GM12864 (cell line): ENCODE results near the gene COX7A2.

Experiments
- DNase-seq: peaks from one replicate; pipeline ENCODE4 v3.0.0-alpha.2; 2011; ENCODE audit warnings: low read depth
- H3K4me3 ChIP-seq: 2 replicates; pipeline ENCODE4 v1.5.1; 2011; ENCODE audit warnings: mild to moderate bottlenecking, low read depth, low read length, control low read depth
- TF ChIP-seq, protein P1 (sequence below): IDR thresholded peaks from 2 replicates; pipeline ENCODE4 v1.5.1; 2011; ENCODE audit warnings: low read depth, mild to moderate bottlenecking, moderate library complexity, low read length, control low read depth, inconsistent platforms; ENCODE audit errors: missing control alignments

COX7A2 gene

DNA sequence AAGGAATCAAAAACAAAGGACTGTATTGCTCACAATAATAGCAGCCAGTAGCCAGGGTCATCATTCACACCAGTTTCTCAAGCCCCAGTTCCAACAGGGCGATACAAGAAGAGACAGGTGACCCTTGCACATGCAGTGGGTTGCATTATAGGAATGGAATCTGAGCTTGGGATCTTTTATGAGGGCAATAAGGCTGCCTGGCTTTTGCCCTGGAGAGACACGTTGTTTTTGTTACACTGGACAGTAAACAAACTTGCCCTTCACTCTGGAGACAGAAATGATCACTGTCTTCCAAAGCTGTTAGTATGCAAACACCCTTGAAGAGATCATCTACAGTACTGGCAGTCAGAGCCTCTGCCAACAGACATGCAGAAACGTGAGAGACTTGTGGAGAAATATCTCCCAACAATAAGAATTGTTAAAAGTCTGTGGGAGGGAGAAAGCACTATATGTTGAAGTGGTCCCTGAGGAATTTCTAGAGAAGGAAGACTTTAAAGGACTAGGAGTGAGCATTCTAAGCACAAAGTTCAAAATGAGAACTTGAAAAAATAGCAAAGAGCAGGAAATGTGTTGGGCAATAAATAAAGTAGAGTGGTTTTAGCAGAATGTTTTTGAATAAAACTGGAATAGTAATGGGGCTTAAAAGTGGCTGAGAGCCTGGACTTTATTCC is 31.5 kb downstream of the COX7A2 start:
- H3K4me3 ChIP-seq = no peak overlapping the region
- no peak for DNase-seq
- TF ChIP-seq, protein P1, sequence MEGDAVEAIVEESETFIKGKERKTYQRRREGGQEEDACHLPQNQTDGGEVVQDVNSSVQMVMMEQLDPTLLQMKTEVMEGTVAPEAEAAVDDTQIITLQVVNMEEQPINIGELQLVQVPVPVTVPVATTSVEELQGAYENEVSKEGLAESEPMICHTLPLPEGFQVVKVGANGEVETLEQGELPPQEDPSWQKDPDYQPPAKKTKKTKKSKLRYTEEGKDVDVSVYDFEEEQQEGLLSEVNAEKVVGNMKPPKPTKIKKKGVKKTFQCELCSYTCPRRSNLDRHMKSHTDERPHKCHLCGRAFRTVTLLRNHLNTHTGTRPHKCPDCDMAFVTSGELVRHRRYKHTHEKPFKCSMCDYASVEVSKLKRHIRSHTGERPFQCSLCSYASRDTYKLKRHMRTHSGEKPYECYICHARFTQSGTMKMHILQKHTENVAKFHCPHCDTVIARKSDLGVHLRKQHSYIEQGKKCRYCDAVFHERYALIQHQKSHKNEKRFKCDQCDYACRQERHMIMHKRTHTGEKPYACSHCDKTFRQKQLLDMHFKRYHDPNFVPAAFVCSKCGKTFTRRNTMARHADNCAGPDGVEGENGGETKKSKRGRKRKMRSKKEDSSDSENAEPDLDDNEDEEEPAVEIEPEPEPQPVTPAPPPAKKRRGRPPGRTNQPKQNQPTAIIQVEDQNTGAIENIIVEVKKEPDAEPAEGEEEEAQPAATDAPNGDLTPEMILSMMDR = no peak

DNA sequence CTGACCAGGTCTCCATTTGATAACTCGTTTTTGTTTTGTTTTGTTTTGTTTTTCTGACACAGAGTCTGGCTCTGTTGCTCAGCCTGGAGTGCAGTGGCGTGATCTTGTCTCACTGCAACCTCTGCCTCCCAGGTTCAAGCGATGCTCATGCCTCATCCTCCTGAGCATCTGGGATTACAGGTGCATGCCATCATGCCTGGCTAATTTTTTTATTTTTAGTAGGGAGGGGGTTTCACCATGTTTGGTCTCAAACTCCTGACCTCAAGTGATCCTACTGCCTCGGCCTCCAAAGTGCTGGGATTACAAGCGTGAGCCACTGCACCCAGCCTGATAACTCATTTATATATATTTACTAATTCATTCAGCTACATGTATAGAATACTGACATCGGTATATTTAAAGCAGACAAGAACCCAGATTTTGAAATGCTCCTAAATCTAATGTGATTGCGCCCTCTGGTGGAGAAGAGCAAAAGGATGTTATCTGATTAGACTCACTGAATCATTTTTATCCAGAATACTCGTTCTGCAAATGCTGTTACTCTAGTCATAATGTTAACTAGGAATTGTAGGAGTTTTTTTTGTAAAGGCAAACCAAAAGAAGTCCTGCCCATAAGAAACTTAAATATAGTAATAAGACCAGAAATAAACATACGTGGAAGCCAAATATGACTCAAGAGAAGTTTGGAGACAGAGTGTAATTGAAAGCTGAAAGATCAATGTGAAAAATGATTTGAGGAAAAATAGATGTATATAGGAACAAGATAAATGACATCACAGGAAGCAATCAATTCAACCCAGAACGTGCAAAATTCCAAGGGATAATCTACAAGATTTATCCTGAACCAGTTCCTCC is 32.5 kb downstream of the COX7A2 start:
- no peak overlapping the region for H3K4me3 ChIP-seq
- DNase-seq = no peak
- TF ChIP-seq, protein P1 = peak; percentile 60

DNA sequence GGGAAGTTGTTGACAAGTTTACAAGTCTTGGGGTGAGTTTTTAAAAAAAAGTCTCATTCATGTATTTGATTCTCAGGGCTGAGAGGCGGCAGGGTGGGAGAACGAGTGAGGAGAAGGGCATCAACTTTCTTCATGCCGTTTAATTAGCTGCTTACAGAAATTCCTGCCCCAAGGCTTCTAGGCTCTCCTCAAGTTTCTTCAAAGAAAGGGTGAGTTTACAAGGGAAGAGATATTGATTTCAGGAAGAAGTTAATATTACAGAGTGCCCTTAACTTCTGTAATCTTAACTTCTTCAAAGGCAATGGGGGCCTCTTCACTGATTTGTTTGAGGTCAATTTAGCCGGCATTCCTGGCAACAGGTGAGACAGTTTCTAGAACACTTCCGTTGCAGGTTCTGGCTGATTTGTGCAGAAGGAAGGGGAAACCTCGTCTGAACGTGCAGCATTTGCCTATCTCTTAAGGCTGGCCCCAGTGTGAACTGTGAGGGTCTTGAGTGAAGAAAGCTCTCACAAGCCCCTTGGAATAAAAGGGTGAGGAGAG is 34.3 kb downstream of the COX7A2 start:
- no peak for DNase-seq
- TF ChIP-seq, protein P1 = no peak
- no peak overlapping the region for H3K4me3 ChIP-seq

DNA sequence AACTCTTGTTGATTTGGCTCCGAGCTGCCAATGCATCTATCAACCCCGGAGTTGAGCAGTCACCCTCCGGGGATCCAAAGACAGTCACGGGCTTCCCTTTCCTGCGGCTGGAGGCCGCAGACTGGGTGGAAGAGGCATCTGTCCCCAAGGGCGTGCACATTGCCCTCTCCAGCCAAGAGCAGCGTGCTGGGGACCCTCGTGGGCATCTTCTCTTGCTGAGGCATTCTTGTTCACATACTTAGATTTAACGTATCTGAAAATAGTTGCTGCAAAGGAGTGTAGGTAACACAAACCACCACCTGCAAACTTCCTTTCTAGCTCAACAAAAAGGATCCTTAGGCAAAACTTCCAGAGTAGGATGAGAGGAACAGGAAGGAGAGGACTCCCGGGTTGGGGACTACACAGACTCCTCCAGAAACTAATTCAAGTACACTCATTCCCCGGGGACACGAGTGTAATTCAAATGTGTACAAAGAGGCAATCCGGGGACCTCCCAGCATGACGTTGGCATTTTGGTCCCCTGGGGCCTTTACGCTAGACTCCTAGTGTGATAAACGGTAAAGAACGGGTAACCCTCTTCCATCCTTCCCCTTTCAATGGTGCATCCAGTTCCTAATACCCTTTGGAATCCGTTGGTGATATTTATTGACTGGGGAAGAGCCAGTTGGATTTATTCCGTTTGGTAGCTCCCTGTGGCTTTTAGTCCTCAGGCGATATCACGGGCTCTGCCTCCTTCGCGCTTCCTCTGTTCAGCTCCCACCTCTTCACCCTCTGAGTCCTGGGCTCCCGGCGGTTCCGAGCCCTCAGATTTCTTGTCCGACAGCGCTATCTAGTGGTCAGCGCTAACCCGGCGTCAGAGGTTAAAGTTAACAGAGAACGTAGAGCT is 35.1 kb downstream of the COX7A2 start:
- H3K4me3 ChIP-seq = no peak overlapping the region
- TF ChIP-seq, protein P1 = peak; percentile 80
- DNase-seq = no peak

DNA sequence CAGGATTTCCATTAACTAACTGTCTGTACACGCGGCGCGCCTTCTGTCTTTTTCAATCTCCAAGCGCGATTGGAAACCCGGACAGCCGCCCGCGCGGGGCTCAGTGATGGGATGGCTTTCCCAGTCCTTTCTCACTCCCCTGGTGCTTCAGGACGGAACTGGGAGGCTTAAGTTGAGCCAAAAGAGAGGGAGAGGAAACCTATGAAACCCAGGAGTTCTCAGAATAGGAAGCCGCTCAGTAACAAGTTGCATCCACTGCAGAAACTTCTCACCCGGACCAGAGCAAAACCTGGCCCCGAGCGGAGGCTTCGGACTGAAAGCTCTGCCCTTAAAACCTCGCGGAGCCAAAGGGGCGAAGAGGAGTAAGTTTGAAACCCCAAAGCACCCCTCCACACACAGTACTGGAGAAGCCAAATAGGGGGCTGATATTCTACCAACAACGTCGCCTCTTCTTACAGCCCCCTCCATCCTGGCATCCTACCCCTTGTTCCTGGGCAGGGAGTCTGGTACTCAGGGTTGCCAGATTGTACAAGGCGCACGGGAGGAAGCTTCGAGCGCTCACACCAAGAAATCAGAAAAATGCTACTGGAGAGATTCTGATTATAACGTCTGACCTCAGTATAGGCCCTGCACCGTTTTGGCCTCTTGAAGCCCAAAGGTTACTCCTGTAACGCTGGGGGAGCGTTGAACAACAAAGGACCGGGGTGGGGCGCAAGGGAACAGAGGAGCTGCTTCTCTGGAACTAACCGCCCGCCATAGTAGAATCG is 36.8 kb downstream of the COX7A2 start:
- TF ChIP-seq, protein P1 = no peak
- H3K4me3 ChIP-seq = no peak overlapping the region

More for the DNA sequence above, 36.8 kb downstream of the COX7A2 start:
- DNase-seq = no peak
